Pancreas (tissue), 10 donors: ENCODE measurements around the gene RIN3. TPM values are rescaled to one million over a fixed set of nuclear protein-coding genes. Genes with fewer than 3 reads are reported as not detected.

ENCODE experiments used
- ATAC-seq, 4 donors: fragments of 200-7000 bp; cut with Tn5 transposase; one replicate each; pipeline versions ENCODE4 v1.8.0 to v1.9.1; 2020; ENCODE audit warnings: mild to moderate bottlenecking in 4 of 4, moderate library complexity in 4 of 4
- DNase-seq, 6 donors: peaks; one replicate each; pipeline ENCODE4 v3.0.0-alpha.2; 2020
- FAIRE-seq: peaks from 2 replicates; lab custom pipeline; 2012; peaks lifted over from hg19 to GRCh38; lab: Jason Lieb, UNC
- H3K27ac ChIP-seq, 4 donors: fragments of 200-600 bp; sonication (generic); 1 replicate in 3 of 4; 2 replicates in 1 of 4; pipeline versions ENCODE4 v1.5.0 to v1.8.0; 2020
- H3K27me3 ChIP-seq, 4 donors: fragments of 200-600 bp; one replicate each; pipeline ENCODE4 v1.8.0; 2021
- H3K36me3 ChIP-seq, 3 donors: fragments of 200-600 bp; sonication (generic) in 1 of 3; one replicate each; pipeline versions ENCODE4 v1.5.0 to v1.8.0; 2020 to 2021
- H3K4me1 ChIP-seq, 3 donors: fragments of 200-600 bp; one replicate each; pipeline ENCODE4 v1.8.0; 2021
- H3K4me3 ChIP-seq, 4 donors: fragments of 200-600 bp; sonication (generic) in 2 of 4; one replicate each; pipeline versions ENCODE4 v1.5.0 to v1.8.0; 2020 to 2021
- H3K9me3 ChIP-seq, 4 donors: fragments of 200-600 bp; one replicate each; pipeline ENCODE4 v1.8.0; 2021
- WGBS, 2 donors: extraction: QIAGEN DNeasy Blood & Tissue Kit; methylation state at CpG; one replicate each; pipeline ENCODE4 v1.1.7; 2013; 5-methylcytosine and 5-hydroxymethylcytosine counted together
- intact Hi-C, 3 donors: fragments of 100-400 bp; cut with DNase I; formaldehyde crosslinking; loops; one replicate each; pipeline versions ENCODE4 v1.11.1 to v1.14.2; 2022
- polyA plus RNA-seq, 2 donors: library from polyadenylated mRNA; stranded (reverse); fragments of 200-250 nt; gene quantifications; one replicate each; pipeline ENCODE4 v1.2.3, GENCODE V29; 2013
- total RNA-seq, 6 donors: library from RNA; stranded (reverse); fragmentation: NEBNext Ultra II Directional in 4 of 6; extraction: Animal tissue kit (Norgen Biotek cat#: 25700) in 4 of 6; gene quantifications; one replicate each; pipeline versions ENCODE4 v1.2.1 to v1.2.4, GENCODE V29; 2021 to 2023
- TF ChIP-seq, protein P1 (sequence below), 4 donors: fragments of 200-600 bp; sonication (generic) in 3 of 4; IDR thresholded peaks; one replicate each; pipeline versions ENCODE4 v1.5.0 to v1.8.0; 2021; ENCODE audit warnings: antibody characterized with exemption in 4 of 4
- donor health status: healthy with polysubstance abuse.
- donor health status: DM: no; HTN: no; CAD: no; lungs with moderate emphysema.
- donor health status: DM: no; HTN: no; CAD: no.
- donor health status: control.
- donor health status: control.
- donor health status: Bipolar disorder and iron deficiency.
- donor health status: DM: yes; HTN: yes; CAD: no.
- donor health status: DM: no; HTN: no; CAD: no.
- donor health status: DM: no; HTN: no; CAD: no.
- donor health status: DM: yes; HTN: yes; CAD: no.

RIN3 gene
- total and polyA plus RNA-seq, 8 donors, result 1.1 to 9.0 (median 2.3) TPM

DNA sequence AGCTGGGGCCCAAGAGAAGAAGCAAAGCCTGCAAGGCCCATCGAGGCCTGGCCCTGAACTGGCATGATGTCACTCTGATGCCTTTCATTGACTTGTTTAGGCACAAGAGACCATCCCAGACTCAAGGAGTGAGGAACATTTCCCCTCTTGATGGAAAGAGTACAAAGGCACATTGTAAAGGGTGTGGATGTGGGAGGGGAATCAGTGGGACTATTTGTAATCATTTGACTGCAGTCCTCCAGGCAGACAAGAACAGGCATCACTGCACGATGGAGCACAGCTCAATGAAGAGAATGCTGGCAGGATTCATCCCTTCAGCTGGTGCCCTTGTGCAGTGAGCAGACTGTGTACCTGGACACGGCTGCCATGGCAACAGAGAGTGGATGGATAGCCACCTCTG is 147.0 kb downstream of the RIN3 start:
- TF ChIP-seq, protein P1, sequence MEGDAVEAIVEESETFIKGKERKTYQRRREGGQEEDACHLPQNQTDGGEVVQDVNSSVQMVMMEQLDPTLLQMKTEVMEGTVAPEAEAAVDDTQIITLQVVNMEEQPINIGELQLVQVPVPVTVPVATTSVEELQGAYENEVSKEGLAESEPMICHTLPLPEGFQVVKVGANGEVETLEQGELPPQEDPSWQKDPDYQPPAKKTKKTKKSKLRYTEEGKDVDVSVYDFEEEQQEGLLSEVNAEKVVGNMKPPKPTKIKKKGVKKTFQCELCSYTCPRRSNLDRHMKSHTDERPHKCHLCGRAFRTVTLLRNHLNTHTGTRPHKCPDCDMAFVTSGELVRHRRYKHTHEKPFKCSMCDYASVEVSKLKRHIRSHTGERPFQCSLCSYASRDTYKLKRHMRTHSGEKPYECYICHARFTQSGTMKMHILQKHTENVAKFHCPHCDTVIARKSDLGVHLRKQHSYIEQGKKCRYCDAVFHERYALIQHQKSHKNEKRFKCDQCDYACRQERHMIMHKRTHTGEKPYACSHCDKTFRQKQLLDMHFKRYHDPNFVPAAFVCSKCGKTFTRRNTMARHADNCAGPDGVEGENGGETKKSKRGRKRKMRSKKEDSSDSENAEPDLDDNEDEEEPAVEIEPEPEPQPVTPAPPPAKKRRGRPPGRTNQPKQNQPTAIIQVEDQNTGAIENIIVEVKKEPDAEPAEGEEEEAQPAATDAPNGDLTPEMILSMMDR (IDR thresholded peaks at IDR 0.05), result no peak
- intact Hi-C loops, result no loop called here
- Histone ChIP-seq H3K36me3 (no peaks in the 10 kb centered on the region), H3K9me3 (no peaks in the 10 kb centered on the region), H3K4me1 (no peaks in the 10 kb centered on the region), H3K4me3 (no peak overlapping the region), H3K27me3 (no peaks in the 10 kb centered on the region), H3K27ac (peak overlapping the region in 1 of 4 donors; percentile 21)
- FAIRE-seq (no peak), DNase-seq (no peak), ATAC-seq (no peak)
- WGBS, 2 donors, result 65 to 69% methylated on average over 3 of the region's 3 CpGs

- Histone ChIP-seq H3K4me1 (no peaks in the 10 kb centered on the region), H3K27ac (no peak overlapping the region), H3K4me3 (no peak overlapping the region), H3K27me3 (no peaks in the 10 kb centered on the region), H3K9me3 (no peaks in the 10 kb centered on the region), H3K36me3 (no peaks in the 10 kb centered on the region)
- WGBS, 2 donors, result 83 to 87% methylated on average over 7 of the region's 7 CpGs
- DNase-seq (no peak), ATAC-seq (no peak), FAIRE-seq (no peak)
- TF ChIP-seq, protein P1 (IDR thresholded peaks at IDR 0.05), result no peak
- intact Hi-C loops, result no loop called here
Measured at GRCh38 chr14:92663049-92663448, 149.5 kb downstream of the RIN3 start.

DNA sequence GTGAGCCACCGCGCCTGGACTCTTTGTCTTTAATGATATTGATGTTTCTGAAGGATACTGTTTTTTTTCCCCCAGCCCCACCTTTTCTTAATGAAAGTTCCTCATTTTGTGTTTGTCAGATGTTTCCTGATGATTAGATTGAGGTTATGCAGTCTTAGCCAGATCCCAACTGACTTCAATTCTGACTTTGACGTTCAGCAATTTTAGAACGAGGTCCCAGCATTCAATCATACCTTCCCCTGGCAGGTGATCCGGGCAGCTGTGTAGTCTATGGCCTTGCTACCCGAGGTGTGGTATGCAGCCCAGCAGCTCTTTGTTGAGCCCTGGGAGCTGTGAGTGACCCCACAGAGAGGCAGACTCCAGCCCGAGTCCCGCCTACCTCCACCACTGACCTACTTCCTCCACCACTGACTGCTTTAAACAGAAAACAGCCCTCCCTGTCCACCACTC is 152.1 kb downstream of the RIN3 start:
- intact Hi-C loops, result no loop called here
- peak in 2 of 4 donors; percentile 49 to 80 for ATAC-seq
- 50 to 59% methylated on average over 8 of the region's 8 CpGs for WGBS, 2 donors

DNA sequence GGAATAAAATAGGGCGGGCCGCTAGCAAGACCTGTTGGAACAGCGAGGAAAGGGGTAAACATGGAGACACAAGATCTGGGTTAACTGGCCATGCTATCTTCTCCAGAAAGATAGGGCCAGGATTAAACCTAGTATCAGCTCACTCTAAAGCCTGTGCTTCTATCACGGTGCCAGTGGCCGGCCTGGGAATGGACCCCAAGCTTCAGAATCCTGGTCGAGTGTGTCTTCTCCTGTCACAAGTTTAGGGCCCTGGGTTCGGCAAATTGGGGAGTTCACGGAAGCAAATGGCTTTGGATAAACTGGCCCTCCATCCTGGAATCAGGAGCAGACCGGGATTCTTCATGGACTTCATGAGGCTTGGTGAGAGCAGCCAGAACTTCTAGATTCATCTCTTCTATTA is 152.7 kb downstream of the RIN3 start:
- FAIRE-seq, result no peak
- Histone ChIP-seq H3K36me3 (no peaks in the 10 kb centered on the region), H3K9me3 (no peaks in the 10 kb centered on the region), H3K4me1 (no peaks in the 10 kb centered on the region), H3K27me3 (no peaks in the 10 kb centered on the region), H3K27ac (peak overlapping the region in 1 of 4 donors; percentile 11), H3K4me3 (no peak overlapping the region)
- intact Hi-C loops, result no loop called here
- WGBS, 2 donors, result 91 to 94% methylated on average over 9 of the region's 9 CpGs
- DNase-seq, result no peak
- no peak for ATAC-seq
- TF ChIP-seq, protein P1 (IDR thresholded peaks at IDR 0.05), result no peak

More for the DNA sequence above, 152.1 kb downstream of the RIN3 start:
- no peak for FAIRE-seq
- Histone ChIP-seq H3K27ac (peak overlapping the region in 1 of 4 donors; percentile 11), H3K4me1 (no peaks in the 10 kb centered on the region), H3K4me3 (no peak overlapping the region), H3K9me3 (no peaks in the 10 kb centered on the region), H3K27me3 (no peaks in the 10 kb centered on the region), H3K36me3 (no peaks in the 10 kb centered on the region)
- TF ChIP-seq, protein P1 (IDR thresholded peaks at IDR 0.05), result no peak
- DNase-seq, result no peak

DNA sequence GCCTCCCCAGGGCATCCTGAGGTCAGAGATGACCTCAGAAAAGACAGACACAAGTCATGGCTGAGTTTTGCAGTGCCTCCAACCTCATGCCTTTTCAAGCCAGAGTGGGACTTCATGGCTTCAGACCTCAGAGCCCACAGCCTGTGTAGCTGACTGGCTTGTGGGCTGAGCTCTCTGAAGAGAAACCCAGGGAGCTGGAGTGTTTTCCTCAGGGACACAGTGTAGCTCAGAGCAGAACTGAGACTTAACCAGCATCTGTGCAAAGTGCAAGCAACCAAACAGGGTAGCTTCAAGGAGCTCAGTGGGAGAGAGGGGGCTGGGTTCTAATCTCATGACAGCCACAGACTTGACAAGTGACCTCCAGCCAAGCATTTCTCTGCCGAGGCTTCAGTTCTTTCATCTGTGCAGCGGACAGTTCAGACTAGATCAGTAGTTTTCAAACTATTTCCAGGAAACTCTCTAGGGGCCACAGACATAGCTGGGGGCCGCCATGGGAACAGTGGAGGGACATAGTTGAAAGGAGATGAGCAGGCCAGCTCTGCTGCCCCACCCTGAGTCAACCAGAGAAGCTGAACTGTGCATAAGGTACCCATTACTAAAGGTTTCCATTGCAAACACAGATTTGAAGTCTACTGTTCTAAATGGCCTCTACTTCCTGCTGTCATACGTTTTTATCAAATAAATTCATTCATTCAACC is 154.8 kb downstream of the RIN3 start:
- WGBS, 2 donors, result 55 to 65% methylated on average over 4 of the region's 4 CpGs
- no peaks in the 10 kb centered on the region for H3K27me3 ChIP-seq
- no peaks in the 10 kb centered on the region for H3K36me3 ChIP-seq
- no peaks in the 10 kb centered on the region for H3K9me3 ChIP-seq
- no peak for ATAC-seq
- no peak for DNase-seq
- no peak overlapping the region for H3K27ac ChIP-seq
- no peak for FAIRE-seq
- intact Hi-C loops, result no loop called here
- no peaks in the 10 kb centered on the region for H3K4me1 ChIP-seq
- no peak overlapping the region for H3K4me3 ChIP-seq
- TF ChIP-seq, protein P1 (IDR thresholded peaks at IDR 0.05), result no peak
